Brain microvascular endothelial cell (primary cell): ENCODE measurements around the gene FAM25G.

Experiments used
- DNase-seq: peaks from one replicate; pipeline ENCODE4 v3.0.0-alpha.2; 2020
- H3K27ac ChIP-seq: fragments of 250-450 bp; sonication (Bioruptor Pico); 2 replicates; pipeline ENCODE4 v1.5.1; 2020; ENCODE audit warnings: mild to moderate bottlenecking, moderate library complexity
- H3K27me3 ChIP-seq: fragments of 250-450 bp; sonication (Bioruptor Pico); replicated peaks from 2 replicates; pipeline ENCODE4 v1.5.1; 2020; ENCODE audit warnings: mild to moderate bottlenecking
- H3K36me3 ChIP-seq: fragments of 250-450 bp; sonication (Bioruptor Pico); replicated peaks from 2 replicates; pipeline ENCODE4 v1.5.1; 2020; ENCODE audit warnings: mild to moderate bottlenecking
- H3K4me3 ChIP-seq: 2 replicates; pipeline ENCODE4 v1.5.1; 2011; ENCODE audit warnings: low read depth, mild to moderate bottlenecking, control low read depth, low read length, moderate library complexity
- in situ Hi-C: cut with HindIII; loops from 2 replicates; pipeline ENCODE4 v1.10.0; 2017; ENCODE audit warnings: low sequenced_read_pairs, low pct_ligation_motif_present
- TF ChIP-seq, protein P1 (sequence below): IDR thresholded peaks from 2 replicates; pipeline ENCODE4 v1.5.1; 2011; ENCODE audit warnings: low read depth, mild to moderate bottlenecking, moderate library complexity, low read length, control low read depth, inconsistent platforms; ENCODE audit errors: missing control alignments

The FAM25G gene

GRCh38 chr10:47447209-47447608 lies 44.3 kb downstream of the FAM25G start:
- Histone ChIP-seq H3K4me3 (no peak overlapping the region), H3K27ac (no peak overlapping the region), H3K27me3 (no peaks in the 10 kb centered on the region), H3K36me3 (no peaks in the 10 kb centered on the region)
- DNase-seq: no peak
- in situ Hi-C loops: no loop called here
- TF ChIP-seq, protein P1, sequence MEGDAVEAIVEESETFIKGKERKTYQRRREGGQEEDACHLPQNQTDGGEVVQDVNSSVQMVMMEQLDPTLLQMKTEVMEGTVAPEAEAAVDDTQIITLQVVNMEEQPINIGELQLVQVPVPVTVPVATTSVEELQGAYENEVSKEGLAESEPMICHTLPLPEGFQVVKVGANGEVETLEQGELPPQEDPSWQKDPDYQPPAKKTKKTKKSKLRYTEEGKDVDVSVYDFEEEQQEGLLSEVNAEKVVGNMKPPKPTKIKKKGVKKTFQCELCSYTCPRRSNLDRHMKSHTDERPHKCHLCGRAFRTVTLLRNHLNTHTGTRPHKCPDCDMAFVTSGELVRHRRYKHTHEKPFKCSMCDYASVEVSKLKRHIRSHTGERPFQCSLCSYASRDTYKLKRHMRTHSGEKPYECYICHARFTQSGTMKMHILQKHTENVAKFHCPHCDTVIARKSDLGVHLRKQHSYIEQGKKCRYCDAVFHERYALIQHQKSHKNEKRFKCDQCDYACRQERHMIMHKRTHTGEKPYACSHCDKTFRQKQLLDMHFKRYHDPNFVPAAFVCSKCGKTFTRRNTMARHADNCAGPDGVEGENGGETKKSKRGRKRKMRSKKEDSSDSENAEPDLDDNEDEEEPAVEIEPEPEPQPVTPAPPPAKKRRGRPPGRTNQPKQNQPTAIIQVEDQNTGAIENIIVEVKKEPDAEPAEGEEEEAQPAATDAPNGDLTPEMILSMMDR: no peak

DNA sequence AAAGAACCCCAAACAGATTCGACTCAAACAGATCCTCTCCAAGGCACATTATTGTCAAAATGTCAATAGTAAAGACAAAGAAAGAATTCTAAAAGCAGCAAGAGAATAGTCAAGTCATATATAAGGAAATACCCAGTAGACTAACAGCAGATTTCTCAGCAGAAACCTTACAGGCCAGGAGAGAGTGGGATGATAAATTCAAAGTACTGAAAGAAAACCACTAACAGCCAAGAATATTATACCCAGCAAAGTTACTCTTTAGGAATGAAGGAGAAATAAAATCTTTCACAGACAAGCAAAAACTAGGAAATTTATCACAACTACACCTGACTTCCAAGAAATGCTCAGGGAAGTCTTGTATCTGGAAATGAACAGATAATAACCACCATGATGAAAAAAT lies 45.8 kb downstream of the FAM25G start:
- DNase-seq: no peak
- Histone ChIP-seq H3K27ac (no peak overlapping the region), H3K4me3 (no peak overlapping the region), H3K36me3 (no peaks in the 10 kb centered on the region), H3K27me3 (no peaks in the 10 kb centered on the region)
- in situ Hi-C loops: no loop called here
- TF ChIP-seq, protein P1: no peak

DNA sequence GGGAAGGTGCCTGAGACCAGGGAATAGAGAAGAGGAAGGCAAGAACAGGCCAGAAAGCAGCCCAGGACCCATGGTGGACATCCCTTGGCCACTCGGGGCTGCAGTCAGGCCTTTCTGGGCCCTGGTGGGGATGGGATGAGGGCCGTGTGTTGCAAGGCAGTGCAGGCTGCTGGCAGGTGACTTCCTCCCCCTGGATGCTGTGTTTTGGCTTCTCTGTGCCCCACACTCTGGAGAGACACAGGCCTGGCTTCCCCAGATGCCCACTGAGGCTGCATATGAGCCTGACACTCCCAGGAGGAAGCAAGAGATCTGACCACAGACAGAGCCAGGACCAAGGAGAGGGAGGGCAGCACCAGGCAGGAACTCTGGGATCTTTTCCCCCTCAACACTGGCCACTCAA lies 47.5 kb downstream of the FAM25G start:
- in situ Hi-C loops: no loop called here
- DNase-seq: no peak
- no peak overlapping the region for H3K27ac ChIP-seq
- H3K4me3 ChIP-seq: no peak overlapping the region
- TF ChIP-seq, protein P1: no peak
- H3K27me3 ChIP-seq: no peaks in the 10 kb centered on the region
- H3K36me3 ChIP-seq: no peaks in the 10 kb centered on the region

DNA sequence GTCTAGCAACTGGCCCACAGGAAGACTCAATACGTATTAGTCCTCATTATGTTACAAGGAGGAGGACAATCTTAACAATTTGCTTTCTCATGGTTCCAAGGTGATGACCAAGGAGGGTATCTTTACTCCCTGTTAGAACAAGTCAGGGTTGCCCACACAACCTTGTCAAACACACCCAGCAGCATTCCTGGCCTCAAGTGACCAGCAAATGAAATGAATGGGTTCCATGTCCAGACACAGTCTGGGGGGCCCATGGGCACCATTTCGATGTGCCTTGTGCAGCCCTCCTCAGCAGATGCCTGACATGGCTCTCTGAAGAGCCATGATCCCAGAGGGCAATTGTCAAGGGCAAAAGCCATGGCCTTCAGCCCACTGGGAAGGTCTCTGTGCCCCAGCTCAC lies 48.4 kb downstream of the FAM25G start:
- no peak for DNase-seq
- Histone ChIP-seq H3K27me3 (no peaks in the 10 kb centered on the region), H3K36me3 (no peaks in the 10 kb centered on the region), H3K4me3 (no peak overlapping the region), H3K27ac (no peak overlapping the region)
- in situ Hi-C loops: no loop called here
- TF ChIP-seq, protein P1: no peak

GRCh38 chr10:47442351-47442750 lies 49.1 kb downstream of the FAM25G start:
- Histone ChIP-seq H3K27me3 (no peaks in the 10 kb centered on the region), H3K27ac (no peak overlapping the region), H3K4me3 (no peak overlapping the region), H3K36me3 (no peaks in the 10 kb centered on the region)
- TF ChIP-seq, protein P1: no peak
- in situ Hi-C loops: no loop called here
- DNase-seq: no peak

- DNase-seq: no peak
- no peaks in the 10 kb centered on the region for H3K36me3 ChIP-seq
- TF ChIP-seq, protein P1: no peak
- no peak overlapping the region for H3K4me3 ChIP-seq
- H3K27me3 ChIP-seq: no peaks in the 10 kb centered on the region
- H3K27ac ChIP-seq: no peak overlapping the region
- in situ Hi-C loops: no loop called here
These were observed 49.6 kb downstream of the FAM25G start for GRCh38 chr10:47441938-47442337.
